HEK293 (cell line): ENCODE measurements around the gene NOC2L.

Experiments used
- BCL11A ChIP-seq: fragments of 450-650 bp; formaldehyde crosslinking; IDR thresholded peaks from 2 replicates; pipeline ENCODE4 v1.5.1; 2016; ENCODE audit warnings: low read depth, missing biosample characterization, missing genetic modification characterization
- GLIS1 ChIP-seq: fragments of 450-650 bp; formaldehyde crosslinking; IDR thresholded peaks from 2 replicates; pipeline ENCODE4 v1.5.1; 2016; ENCODE audit warnings: missing biosample characterization, missing genetic modification characterization
- HIC1 ChIP-seq: fragments of 450-650 bp; formaldehyde crosslinking; IDR thresholded peaks from 2 replicates; pipeline ENCODE4 v1.5.1; 2016; ENCODE audit warnings: missing biosample characterization, missing genetic modification characterization
- KLF10 ChIP-seq: fragments of 450-650 bp; IDR thresholded peaks from 2 replicates; pipeline ENCODE4 v1.5.1; 2018; ENCODE audit warnings: missing biosample characterization, mild to moderate bottlenecking, missing genetic modification characterization
- MZF1 ChIP-seq: fragments of 450-650 bp; formaldehyde crosslinking; IDR thresholded peaks from 2 replicates; pipeline ENCODE4 v1.5.1; 2017; ENCODE audit warnings: missing biosample characterization, missing genetic modification characterization, borderline replicate concordance
- REPIN1 ChIP-seq: fragments of 450-650 bp; formaldehyde crosslinking; IDR thresholded peaks from 2 replicates; pipeline ENCODE4 v1.5.1; 2017; ENCODE audit warnings: missing biosample characterization, missing genetic modification characterization, low read depth
- SP2 ChIP-seq: fragments of 450-650 bp; formaldehyde crosslinking; IDR thresholded peaks from 2 replicates; pipeline ENCODE4 v1.5.1; 2016; ENCODE audit warnings: missing biosample characterization, missing genetic modification characterization
- WT1 ChIP-seq: fragments of 450-650 bp; formaldehyde crosslinking; IDR thresholded peaks from 2 replicates; pipeline ENCODE4 v1.5.1; 2016; ENCODE audit warnings: missing biosample characterization, missing genetic modification characterization
- ZBTB1 ChIP-seq: fragments of 450-650 bp; formaldehyde crosslinking; IDR thresholded peaks from 2 replicates; pipeline ENCODE4 v1.5.1; 2016; ENCODE audit warnings: missing biosample characterization, missing genetic modification characterization
- ZBTB10 ChIP-seq: fragments of 450-650 bp; formaldehyde crosslinking; IDR thresholded peaks from 2 replicates; pipeline ENCODE4 v1.5.1; 2016; ENCODE audit warnings: missing biosample characterization, missing genetic modification characterization
- ZBTB20 ChIP-seq: fragments of 450-650 bp; formaldehyde crosslinking; IDR thresholded peaks from 2 replicates; pipeline ENCODE4 v1.5.1; 2016; ENCODE audit warnings: missing biosample characterization, missing genetic modification characterization
- ZEB2 ChIP-seq: fragments of 450-650 bp; formaldehyde crosslinking; IDR thresholded peaks from 2 replicates; pipeline ENCODE4 v1.5.1; 2016; ENCODE audit warnings: missing biosample characterization, missing genetic modification characterization
- ZFP37 ChIP-seq: fragments of 450-650 bp; formaldehyde crosslinking; IDR thresholded peaks from 2 replicates; pipeline ENCODE4 v1.5.1; 2016; ENCODE audit warnings: missing biosample characterization, missing genetic modification characterization
- ZIC2 ChIP-seq: fragments of 450-650 bp; formaldehyde crosslinking; IDR thresholded peaks from 2 replicates; pipeline ENCODE4 v1.5.1; 2016; ENCODE audit warnings: missing biosample characterization, missing genetic modification characterization
- ZNF114 ChIP-seq: fragments of 450-650 bp; formaldehyde crosslinking; IDR thresholded peaks from 2 replicates; pipeline ENCODE4 v1.5.0; 2017; ENCODE audit warnings: missing biosample characterization, missing genetic modification characterization
- ZNF121 ChIP-seq: fragments of 450-650 bp; formaldehyde crosslinking; IDR thresholded peaks from 2 replicates; pipeline ENCODE4 v1.5.1; 2016; ENCODE audit warnings: missing biosample characterization, missing genetic modification characterization
- ZNF16 ChIP-seq: fragments of 450-650 bp; formaldehyde crosslinking; IDR thresholded peaks from 2 replicates; pipeline ENCODE4 v1.5.1; 2016; ENCODE audit warnings: low read depth, missing biosample characterization, missing genetic modification characterization
- ZNF2 ChIP-seq: fragments of 450-650 bp; formaldehyde crosslinking; IDR thresholded peaks from 2 replicates; pipeline ENCODE4 v1.5.1; 2016; ENCODE audit warnings: missing biosample characterization, missing genetic modification characterization
- ZNF248 ChIP-seq: fragments of 450-650 bp; formaldehyde crosslinking; IDR thresholded peaks from 2 replicates; pipeline ENCODE4 v1.5.1; 2017; ENCODE audit warnings: missing biosample characterization, missing genetic modification characterization
- ZNF433 ChIP-seq: fragments of 450-650 bp; formaldehyde crosslinking; IDR thresholded peaks from 2 replicates; pipeline ENCODE4 v1.5.1; 2016; ENCODE audit warnings: missing biosample characterization, missing genetic modification characterization, low read depth
- ZNF501 ChIP-seq: fragments of 450-650 bp; formaldehyde crosslinking; IDR thresholded peaks from 2 replicates; pipeline ENCODE4 v1.5.1; 2016; ENCODE audit warnings: missing biosample characterization, missing genetic modification characterization
- ZNF558 ChIP-seq: fragments of 450-650 bp; formaldehyde crosslinking; IDR thresholded peaks from 2 replicates; pipeline ENCODE4 v1.5.1; 2016; ENCODE audit warnings: missing biosample characterization, missing genetic modification characterization
- TF ChIP-seq, protein P1 (sequence below): fragments of 450-650 bp; formaldehyde crosslinking; IDR thresholded peaks from 2 replicates; pipeline ENCODE4 v1.5.1; 2016; ENCODE audit warnings: missing biosample characterization, missing genetic modification characterization
- TF ChIP-seq, protein P2 (sequence below): fragments of 450-650 bp; formaldehyde crosslinking; IDR thresholded peaks from 2 replicates; pipeline ENCODE4 v1.5.1; 2016; ENCODE audit warnings: missing biosample characterization, missing genetic modification characterization
- TF ChIP-seq, protein P3 (sequence below): fragments of 450-650 bp; formaldehyde crosslinking; IDR thresholded peaks from 2 replicates; pipeline ENCODE4 v1.5.1; 2017; ENCODE audit warnings: missing biosample characterization, missing genetic modification characterization
- TF ChIP-seq, protein P4 (sequence below): fragments of 450-650 bp; formaldehyde crosslinking; IDR thresholded peaks from 2 replicates; pipeline ENCODE4 v1.5.1; 2016; ENCODE audit warnings: missing biosample characterization, missing genetic modification characterization

The NOC2L gene

DNA sequence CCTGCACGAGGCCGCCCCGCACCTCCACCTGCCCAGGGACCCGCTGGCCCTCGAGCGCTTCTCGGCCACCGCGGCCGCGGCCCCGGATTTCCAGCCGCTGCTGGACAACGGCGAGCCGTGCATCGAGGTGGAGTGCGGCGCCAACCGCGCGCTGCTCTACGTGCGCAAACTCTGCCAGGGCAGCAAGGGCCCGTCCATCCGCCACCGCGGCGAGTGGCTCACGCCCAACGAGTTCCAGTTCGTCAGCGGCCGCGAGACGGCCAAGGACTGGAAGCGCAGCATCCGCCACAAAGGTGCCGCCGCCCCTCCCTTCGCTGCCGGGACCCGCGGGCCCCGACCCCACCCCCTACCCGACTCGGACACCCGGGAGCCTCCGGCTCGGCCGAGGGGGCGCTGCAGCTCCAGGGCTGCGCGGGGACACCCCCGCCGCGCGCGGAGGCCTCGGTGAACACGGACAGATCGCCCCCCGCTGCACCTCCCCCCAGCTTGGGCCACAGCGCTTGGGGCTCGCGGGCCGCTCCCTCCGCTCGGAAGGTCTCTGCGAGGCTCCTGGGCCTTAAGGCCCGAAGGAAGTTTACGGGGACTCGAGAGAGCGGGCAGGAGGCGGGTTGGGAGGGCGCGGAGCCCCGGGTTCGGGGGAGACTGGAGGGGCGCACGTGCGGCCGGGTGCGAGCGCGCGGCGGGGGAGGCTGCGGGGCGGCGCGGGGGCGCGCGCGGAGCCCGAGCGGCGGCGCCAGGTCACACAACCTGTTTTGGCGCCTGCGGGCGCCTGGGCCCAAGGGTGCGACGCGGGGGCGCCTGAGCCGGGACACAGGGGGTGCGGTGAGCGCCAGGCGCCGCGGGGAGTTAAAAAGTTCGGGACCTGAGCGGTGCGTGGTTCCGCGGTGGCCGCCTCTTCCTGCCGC, 34.1 kb downstream of the NOC2L start (continued):
- TF ChIP-seq ZNF114 (tag by site-specific recombination) (no peak), GLIS1 (tag by site-specific recombination) (peak; percentile 76), MZF1 (no peak), HIC1 (tag by site-specific recombination) (0 out of 2 replicates have a peak, but pooled peaks have one; percentile 15), ZNF16 (tag by site-specific recombination) (no peak), ZNF248 (tag by site-specific recombination) (no peak), KLF10 (0 out of 2 replicates have a peak, but pooled peaks have one; percentile 18), ZNF558 (tag by site-specific recombination) (no peak), WT1 (0 out of 2 replicates have a peak, but pooled peaks have one; percentile 14), SP2 (tag by site-specific recombination) (peak; percentile 69), ZIC2 (tag by site-specific recombination) (peak; percentile 32), ZBTB1 (tag by site-specific recombination) (0 out of 2 replicates have a peak, but pooled peaks have one; percentile 43), ZBTB20 (tag by site-specific recombination) (peak; percentile 71), ZNF501 (peak; percentile 45; the same call in 1 of the 2 replicates), BCL11A (tag by site-specific recombination) (peak; percentile 76), ZNF121 (tag by site-specific recombination) (0 out of 2 replicates have a peak, but pooled peaks have one; percentile 18), REPIN1 (tag by site-specific recombination) (no peak), ZNF2 (0 out of 2 replicates have a peak, but pooled peaks have one; percentile 36), ZEB2 (tag by site-specific recombination) (peak; percentile 88), ZBTB10 (tag by site-specific recombination) (peak; percentile 79), ZFP37 (tag by site-specific recombination) (peak; percentile 65; the same call in 1 of the 2 replicates), ZNF433 (tag by site-specific recombination) (no peak)
- TF ChIP-seq, protein P1, sequence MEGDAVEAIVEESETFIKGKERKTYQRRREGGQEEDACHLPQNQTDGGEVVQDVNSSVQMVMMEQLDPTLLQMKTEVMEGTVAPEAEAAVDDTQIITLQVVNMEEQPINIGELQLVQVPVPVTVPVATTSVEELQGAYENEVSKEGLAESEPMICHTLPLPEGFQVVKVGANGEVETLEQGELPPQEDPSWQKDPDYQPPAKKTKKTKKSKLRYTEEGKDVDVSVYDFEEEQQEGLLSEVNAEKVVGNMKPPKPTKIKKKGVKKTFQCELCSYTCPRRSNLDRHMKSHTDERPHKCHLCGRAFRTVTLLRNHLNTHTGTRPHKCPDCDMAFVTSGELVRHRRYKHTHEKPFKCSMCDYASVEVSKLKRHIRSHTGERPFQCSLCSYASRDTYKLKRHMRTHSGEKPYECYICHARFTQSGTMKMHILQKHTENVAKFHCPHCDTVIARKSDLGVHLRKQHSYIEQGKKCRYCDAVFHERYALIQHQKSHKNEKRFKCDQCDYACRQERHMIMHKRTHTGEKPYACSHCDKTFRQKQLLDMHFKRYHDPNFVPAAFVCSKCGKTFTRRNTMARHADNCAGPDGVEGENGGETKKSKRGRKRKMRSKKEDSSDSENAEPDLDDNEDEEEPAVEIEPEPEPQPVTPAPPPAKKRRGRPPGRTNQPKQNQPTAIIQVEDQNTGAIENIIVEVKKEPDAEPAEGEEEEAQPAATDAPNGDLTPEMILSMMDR: peak; percentile 85
- TF ChIP-seq, protein P2, sequence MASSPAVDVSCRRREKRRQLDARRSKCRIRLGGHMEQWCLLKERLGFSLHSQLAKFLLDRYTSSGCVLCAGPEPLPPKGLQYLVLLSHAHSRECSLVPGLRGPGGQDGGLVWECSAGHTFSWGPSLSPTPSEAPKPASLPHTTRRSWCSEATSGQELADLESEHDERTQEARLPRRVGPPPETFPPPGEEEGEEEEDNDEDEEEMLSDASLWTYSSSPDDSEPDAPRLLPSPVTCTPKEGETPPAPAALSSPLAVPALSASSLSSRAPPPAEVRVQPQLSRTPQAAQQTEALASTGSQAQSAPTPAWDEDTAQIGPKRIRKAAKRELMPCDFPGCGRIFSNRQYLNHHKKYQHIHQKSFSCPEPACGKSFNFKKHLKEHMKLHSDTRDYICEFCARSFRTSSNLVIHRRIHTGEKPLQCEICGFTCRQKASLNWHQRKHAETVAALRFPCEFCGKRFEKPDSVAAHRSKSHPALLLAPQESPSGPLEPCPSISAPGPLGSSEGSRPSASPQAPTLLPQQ: peak; percentile 84
- TF ChIP-seq, protein P3, sequence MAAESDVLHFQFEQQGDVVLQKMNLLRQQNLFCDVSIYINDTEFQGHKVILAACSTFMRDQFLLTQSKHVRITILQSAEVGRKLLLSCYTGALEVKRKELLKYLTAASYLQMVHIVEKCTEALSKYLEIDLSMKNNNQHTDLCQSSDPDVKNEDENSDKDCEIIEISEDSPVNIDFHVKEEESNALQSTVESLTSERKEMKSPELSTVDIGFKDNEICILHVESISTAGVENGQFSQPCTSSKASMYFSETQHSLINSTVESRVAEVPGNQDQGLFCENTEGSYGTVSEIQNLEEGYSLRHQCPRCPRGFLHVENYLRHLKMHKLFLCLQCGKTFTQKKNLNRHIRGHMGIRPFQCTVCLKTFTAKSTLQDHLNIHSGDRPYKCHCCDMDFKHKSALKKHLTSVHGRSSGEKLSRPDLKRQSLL (tag by site-specific recombination): no peak
- TF ChIP-seq, protein P4, sequence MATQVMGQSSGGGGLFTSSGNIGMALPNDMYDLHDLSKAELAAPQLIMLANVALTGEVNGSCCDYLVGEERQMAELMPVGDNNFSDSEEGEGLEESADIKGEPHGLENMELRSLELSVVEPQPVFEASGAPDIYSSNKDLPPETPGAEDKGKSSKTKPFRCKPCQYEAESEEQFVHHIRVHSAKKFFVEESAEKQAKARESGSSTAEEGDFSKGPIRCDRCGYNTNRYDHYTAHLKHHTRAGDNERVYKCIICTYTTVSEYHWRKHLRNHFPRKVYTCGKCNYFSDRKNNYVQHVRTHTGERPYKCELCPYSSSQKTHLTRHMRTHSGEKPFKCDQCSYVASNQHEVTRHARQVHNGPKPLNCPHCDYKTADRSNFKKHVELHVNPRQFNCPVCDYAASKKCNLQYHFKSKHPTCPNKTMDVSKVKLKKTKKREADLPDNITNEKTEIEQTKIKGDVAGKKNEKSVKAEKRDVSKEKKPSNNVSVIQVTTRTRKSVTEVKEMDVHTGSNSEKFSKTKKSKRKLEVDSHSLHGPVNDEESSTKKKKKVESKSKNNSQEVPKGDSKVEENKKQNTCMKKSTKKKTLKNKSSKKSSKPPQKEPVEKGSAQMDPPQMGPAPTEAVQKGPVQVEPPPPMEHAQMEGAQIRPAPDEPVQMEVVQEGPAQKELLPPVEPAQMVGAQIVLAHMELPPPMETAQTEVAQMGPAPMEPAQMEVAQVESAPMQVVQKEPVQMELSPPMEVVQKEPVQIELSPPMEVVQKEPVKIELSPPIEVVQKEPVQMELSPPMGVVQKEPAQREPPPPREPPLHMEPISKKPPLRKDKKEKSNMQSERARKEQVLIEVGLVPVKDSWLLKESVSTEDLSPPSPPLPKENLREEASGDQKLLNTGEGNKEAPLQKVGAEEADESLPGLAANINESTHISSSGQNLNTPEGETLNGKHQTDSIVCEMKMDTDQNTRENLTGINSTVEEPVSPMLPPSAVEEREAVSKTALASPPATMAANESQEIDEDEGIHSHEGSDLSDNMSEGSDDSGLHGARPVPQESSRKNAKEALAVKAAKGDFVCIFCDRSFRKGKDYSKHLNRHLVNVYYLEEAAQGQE: 0 out of 2 replicates have a peak, but pooled peaks have one; percentile 33
